Peyer's patch (tissue), 4 donors: ENCODE results near the gene ELOVL6.

Source experiments
- POLR2A ChIP-seq, 2 donors: fragments of 450-650 bp; IDR thresholded peaks; one replicate each; pipeline ENCODE4 v1.5.1; 2017; ENCODE audit warnings: antibody characterized with exemption in 2 of 2, mild to moderate bottlenecking in 2 of 2, moderate library complexity in 2 of 2
- TF ChIP-seq, protein P1 (sequence below), 6 experiments: fragments of 450-650 bp in 4 of 6; fragments of 200-600 bp in 2 of 6; sonication (generic) in 1 of 6; IDR thresholded peaks; one replicate each; pipeline ENCODE4 v1.5.1; 2017 to 2019; ENCODE audit warnings: antibody characterized with exemption in 6 of 6, mild to moderate bottlenecking in 3 of 6, moderate library complexity in 1 of 6

DNA sequence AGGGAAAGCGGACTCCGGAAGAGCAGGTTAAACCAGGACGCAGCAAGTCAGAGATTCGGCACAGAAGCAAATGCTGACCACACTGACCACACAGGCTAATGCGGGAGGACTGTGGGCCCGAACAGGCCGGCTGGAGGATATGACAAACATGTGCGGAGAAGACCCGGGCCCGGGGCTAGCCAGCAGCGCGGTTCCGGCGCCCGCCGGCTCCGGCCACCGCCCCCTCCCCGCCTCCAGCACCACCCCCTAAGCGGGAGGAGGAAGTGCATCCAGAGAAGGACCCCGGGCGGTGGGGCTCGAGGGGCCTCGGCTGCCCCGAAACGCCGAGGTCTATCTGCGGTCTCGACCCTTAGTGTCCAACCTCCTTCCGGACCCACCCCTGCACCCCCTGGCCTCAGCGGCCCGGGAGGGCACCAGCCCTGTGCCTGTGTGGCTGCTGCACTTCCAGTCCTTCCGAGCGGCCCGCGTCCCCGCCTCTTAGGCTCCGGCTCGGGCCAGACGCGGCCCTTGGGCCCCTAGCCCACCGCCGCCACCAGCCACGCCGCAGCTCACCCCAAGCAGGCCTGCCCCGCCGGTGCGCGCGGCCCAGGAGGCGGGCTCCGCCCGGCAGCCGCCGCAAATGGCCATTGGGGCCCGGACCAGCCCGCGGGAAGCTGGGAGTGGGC lies 2.1 kb downstream of the ELOVL6 start:
- TF ChIP-seq, protein P1, sequence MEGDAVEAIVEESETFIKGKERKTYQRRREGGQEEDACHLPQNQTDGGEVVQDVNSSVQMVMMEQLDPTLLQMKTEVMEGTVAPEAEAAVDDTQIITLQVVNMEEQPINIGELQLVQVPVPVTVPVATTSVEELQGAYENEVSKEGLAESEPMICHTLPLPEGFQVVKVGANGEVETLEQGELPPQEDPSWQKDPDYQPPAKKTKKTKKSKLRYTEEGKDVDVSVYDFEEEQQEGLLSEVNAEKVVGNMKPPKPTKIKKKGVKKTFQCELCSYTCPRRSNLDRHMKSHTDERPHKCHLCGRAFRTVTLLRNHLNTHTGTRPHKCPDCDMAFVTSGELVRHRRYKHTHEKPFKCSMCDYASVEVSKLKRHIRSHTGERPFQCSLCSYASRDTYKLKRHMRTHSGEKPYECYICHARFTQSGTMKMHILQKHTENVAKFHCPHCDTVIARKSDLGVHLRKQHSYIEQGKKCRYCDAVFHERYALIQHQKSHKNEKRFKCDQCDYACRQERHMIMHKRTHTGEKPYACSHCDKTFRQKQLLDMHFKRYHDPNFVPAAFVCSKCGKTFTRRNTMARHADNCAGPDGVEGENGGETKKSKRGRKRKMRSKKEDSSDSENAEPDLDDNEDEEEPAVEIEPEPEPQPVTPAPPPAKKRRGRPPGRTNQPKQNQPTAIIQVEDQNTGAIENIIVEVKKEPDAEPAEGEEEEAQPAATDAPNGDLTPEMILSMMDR (IDR thresholded peaks at IDR 0.05) = no peak
- no peak for TF ChIP-seq POLR2A (IDR thresholded peaks at IDR 0.05)
